GM20000 (cell line): ENCODE results near the gene ATP13A4.
A peak's percentile ranks its signal among the peaks of the same experiment; 100 is the strongest.

ENCODE experiments used
- DNase-seq: peaks from one replicate; pipeline ENCODE4 v3.0.0; 2012; ENCODE audit warnings: low spot score
- TF ChIP-seq, protein P1 (sequence below): IDR thresholded peaks from 2 replicates; pipeline ENCODE4 v1.5.1; 2012; ENCODE audit warnings: mild to moderate bottlenecking, control low read depth; ENCODE audit errors: extremely low read depth, missing control alignments

The ATP13A4 gene

DNA sequence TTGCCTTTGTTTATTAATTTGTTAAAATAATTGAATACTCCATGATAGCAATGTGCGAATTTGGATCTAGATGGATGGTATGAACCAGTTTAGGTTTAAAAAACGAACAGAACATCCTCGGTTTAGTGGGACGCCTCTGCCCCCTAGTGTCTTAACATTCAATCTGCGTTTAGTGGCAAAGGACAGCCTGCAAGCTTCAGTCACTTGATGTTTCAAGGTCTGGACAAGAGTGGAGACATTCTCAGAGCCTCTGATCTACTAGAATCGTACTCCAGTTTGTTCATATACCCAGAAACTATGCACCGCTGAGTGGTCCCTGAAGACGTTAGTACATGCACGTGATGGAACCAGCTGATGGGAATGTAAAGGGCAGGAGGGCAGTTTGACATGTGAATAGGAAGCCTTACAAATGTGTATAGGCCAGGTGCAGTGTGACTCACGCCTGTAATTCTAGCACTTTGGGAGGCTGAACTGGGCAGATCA lies 17.8 kb upstream of the ATP13A4 start:
- DNase-seq, result peak; percentile 53
- TF ChIP-seq, protein P1, sequence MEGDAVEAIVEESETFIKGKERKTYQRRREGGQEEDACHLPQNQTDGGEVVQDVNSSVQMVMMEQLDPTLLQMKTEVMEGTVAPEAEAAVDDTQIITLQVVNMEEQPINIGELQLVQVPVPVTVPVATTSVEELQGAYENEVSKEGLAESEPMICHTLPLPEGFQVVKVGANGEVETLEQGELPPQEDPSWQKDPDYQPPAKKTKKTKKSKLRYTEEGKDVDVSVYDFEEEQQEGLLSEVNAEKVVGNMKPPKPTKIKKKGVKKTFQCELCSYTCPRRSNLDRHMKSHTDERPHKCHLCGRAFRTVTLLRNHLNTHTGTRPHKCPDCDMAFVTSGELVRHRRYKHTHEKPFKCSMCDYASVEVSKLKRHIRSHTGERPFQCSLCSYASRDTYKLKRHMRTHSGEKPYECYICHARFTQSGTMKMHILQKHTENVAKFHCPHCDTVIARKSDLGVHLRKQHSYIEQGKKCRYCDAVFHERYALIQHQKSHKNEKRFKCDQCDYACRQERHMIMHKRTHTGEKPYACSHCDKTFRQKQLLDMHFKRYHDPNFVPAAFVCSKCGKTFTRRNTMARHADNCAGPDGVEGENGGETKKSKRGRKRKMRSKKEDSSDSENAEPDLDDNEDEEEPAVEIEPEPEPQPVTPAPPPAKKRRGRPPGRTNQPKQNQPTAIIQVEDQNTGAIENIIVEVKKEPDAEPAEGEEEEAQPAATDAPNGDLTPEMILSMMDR, result peak; percentile 64

DNA sequence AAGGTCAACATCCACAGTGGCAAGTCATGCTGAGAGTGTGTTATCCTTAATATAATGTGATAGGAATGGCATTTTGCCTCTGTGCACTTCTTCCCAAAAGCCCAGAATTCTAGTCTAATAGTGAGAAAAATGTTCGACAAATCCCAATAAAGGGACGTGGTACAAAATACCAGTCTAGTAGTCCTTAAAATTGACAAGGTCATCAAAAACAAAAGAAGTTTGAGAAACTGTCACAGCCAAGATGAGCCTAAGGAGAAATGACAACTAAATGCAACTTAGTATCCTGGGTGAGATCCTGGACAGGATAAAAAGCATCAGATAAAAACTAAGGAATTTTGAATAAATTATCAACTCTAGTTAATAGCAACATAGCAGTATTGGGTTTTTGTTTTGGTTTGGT lies 14.4 kb upstream of the ATP13A4 start:
- TF ChIP-seq, protein P1, result no peak
- DNase-seq, result no peak

DNA sequence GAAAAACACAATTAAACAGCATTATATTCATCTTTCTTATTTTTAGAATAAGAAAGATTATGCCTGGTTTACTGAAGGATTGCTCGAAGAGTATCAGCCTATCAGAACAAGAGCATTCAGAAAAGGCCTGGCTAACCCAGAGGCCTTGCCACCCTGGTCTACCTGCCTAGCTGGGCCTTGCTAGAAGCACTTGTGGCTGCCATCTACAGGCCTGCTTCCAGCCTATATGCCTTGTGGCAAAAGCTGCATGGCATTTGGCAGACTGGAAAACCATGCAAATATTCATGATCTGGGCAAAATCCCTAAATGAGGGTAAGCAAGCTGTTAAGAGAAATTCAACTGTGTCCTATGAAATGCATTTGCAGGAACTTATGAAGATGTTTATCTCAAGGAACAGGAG lies 9.3 kb upstream of the ATP13A4 start:
- TF ChIP-seq, protein P1, result peak; percentile 6
- DNase-seq, result no peak

DNA sequence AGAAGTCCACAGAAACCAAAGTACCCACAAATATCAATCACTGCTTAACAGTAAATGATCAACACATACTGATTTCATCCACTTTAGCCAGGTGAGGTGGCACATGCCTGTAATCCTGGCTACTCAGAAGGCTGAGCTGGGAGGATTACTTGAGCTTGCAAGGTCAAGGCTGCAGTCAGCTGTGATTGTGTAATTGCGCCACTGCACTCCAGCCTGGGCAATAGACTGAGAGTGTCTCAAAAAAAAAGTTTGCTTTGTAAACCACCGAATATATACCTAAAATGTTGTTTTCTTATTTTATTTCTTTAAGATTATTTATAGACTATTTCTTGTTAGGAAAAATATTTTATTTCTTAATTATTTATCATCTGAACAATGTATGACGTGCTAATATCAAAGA lies 8.7 kb upstream of the ATP13A4 start:
- TF ChIP-seq, protein P1, result no peak
- DNase-seq, result no peak

DNA sequence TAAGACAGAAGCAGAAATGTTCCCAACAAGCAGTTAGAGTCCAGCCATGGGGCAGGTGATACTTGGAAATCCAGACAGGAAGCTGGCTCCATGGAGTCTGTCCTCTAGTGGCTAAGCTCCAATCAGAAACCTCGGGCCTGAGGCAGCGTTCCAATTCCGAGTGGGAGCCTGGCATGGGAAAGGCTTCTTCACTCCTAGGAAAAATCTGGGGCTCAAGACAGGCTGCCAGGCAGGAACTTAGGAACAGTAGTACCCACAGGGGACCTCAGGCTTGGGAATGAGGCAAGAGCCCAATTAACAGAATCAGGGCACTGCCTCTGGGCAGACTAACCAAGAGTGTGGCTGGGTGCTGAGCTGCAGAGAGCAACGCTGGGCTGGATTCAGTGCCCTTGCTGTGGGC lies 6.2 kb upstream of the ATP13A4 start:
- TF ChIP-seq, protein P1, result no peak
- DNase-seq, result no peak

DNA sequence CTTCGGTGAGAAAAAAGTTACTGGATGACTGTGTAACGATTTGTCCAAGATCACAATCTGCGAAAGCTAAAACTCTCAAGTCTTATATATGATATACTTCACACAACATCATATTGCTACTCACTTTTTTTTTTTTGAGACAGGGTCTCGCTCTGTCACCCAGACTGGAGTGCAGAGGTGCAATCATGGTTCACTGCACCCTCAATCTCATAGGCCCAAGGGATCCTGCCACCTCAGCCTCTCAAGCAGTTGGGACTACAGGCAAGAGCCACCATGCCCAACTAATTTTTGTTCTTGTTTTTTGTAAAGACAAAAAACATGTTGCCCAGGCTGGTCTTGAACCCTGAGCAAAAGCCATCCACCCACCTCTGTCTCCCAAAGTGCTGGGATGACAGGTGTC lies 5.4 kb upstream of the ATP13A4 start:
- no peak for DNase-seq

DNA sequence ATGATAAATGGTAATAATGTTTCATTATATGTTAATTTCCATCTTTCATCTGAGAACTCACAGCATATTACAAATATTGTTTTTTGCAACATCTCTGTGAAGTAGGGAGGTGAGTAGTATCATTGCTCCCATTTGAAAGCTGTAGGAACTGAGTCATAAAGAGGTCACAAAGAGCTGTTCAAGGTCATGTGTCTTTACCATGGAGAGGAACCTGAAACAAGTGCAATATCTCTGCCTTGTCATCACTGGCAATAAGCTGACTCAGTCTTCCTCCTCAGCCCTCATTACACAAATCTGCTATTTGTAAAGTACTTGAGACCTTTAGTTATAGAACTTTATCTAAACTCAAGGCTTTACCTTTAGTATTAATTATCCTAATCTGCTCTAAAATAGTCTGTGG lies 4.4 kb upstream of the ATP13A4 start:
- TF ChIP-seq, protein P1, result no peak
- no peak for DNase-seq

More for the DNA sequence above, 5.4 kb upstream of the ATP13A4 start:
- TF ChIP-seq, protein P1, result no peak
